Gastrocnemius medialis (tissue), 4 donors: ENCODE measurements around the gene ADPRS.

ENCODE experiments used
- POLR2A ChIP-seq, 2 donors: fragments of 450-650 bp; IDR thresholded peaks; one replicate each; pipeline ENCODE4 v1.6.1; 2017; ENCODE audit warnings: antibody characterized with exemption in 2 of 2, mild to moderate bottlenecking in 2 of 2, moderate library complexity in 2 of 2
- TF ChIP-seq, protein P1 (sequence below), 5 experiments: fragments of 450-650 bp in 3 of 5; fragments of 200-600 bp in 2 of 5; sonication (generic) in 2 of 5; IDR thresholded peaks in 4 of 5; conservative IDR thresholded peaks in 1 of 5; 1 replicate in 4 of 5; 2 replicates in 1 of 5; pipeline ENCODE4 v1.5.1; 2016 to 2019; ENCODE audit warnings: antibody characterized with exemption in 5 of 5, mild to moderate bottlenecking in 3 of 5, moderate library complexity in 3 of 5

DNA sequence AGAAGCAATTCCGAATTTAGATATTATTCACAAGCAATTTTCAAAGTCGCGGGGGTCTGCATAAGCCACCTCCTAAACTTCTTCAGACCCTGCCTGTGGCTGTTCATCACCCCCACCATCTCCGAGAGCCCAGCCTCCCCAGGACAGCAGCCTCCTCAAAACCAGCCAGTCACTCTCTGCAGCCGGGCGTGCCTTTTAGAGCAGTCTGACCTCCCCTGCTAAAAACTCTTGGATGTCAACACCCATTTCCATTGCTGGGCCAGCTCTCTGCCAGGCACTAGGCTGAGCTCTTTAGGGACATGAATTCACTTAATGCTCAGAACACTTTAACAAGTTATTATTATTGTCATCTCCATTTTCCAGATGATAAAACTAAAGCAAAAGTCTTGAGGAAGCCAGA lies 11.7 kb downstream of the ADPRS start:
- no peak for TF ChIP-seq POLR2A (IDR thresholded peaks at IDR 0.05)
- TF ChIP-seq, protein P1, sequence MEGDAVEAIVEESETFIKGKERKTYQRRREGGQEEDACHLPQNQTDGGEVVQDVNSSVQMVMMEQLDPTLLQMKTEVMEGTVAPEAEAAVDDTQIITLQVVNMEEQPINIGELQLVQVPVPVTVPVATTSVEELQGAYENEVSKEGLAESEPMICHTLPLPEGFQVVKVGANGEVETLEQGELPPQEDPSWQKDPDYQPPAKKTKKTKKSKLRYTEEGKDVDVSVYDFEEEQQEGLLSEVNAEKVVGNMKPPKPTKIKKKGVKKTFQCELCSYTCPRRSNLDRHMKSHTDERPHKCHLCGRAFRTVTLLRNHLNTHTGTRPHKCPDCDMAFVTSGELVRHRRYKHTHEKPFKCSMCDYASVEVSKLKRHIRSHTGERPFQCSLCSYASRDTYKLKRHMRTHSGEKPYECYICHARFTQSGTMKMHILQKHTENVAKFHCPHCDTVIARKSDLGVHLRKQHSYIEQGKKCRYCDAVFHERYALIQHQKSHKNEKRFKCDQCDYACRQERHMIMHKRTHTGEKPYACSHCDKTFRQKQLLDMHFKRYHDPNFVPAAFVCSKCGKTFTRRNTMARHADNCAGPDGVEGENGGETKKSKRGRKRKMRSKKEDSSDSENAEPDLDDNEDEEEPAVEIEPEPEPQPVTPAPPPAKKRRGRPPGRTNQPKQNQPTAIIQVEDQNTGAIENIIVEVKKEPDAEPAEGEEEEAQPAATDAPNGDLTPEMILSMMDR (IDR thresholded peaks at IDR 0.05 in 4 of 5, conservative IDR thresholded peaks at IDR 0.05 in 1 of 5): no peak
